GM12891 (cell line): ENCODE results near the gene AHNAK.
"Not testable (repeated sequence)": the region's sequence is repeated elsewhere in the genome, so short reads cannot be mapped to it uniquely, and the experiment has no call there.

ENCODE experiments used
- PAX5 ChIP-seq: IDR thresholded peaks from 2 replicates; pipeline ENCODE4 v1.6.1; 2011; ENCODE audit warnings: low read length, moderate library complexity, mild to moderate bottlenecking; ENCODE audit not compliant: insufficient read depth, severe bottlenecking
- POLR2A ChIP-seq: IDR thresholded peaks from 2 replicates; pipeline ENCODE4 v1.6.1; 2011; ENCODE audit warnings: low read depth, low read length, control low read depth
- POLR2AphosphoS5 ChIP-seq: IDR thresholded peaks from 2 replicates; pipeline ENCODE4 v1.6.1; 2011; ENCODE audit warnings: low read depth, low read length, control low read depth
- TAF1 ChIP-seq: IDR thresholded peaks from 2 replicates; pipeline ENCODE4 v1.6.1; 2011; ENCODE audit warnings: low read depth, low read length, control low read depth

DNA sequence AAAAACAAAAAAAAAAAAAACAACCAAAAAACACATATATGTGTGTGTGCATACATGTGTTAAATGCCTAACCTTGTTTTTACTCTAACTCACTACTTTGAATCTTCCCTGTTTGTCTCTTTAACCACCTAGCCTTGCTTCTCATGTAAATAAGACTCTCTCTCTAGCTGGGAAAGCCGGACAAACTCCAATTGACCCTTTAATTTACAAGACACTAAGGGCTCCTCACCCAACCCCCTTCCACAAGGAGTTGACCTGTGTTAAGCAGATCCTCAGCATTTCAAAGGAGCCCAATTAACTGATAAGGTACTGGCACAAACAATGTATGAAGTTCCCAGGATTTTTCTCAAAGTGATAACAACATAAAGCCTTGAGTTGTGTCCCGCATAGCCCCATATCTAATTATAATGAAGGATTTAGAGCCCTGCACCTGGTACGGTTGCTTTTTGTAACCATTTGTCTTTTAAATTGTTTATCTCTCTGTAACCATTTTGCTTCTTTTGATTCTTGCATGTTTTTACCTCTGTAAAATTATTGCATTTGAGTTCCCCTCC, 15.1 kb upstream of the AHNAK start:
- TF ChIP-seq POLR2AphosphoS5, TAF1, POLR2A, PAX5: not testable (repeated sequence)
